MM.1S (cell line): ENCODE data around the gene GPR142.

ENCODE experiments used
- DNase-seq: peaks from one replicate; pipeline ENCODE4 v3.0.0-alpha.2; 2015
- H2AFZ ChIP-seq: fragments of 300-600 bp; sonication (generic); 2 replicates; pipeline ENCODE4 v1.6.0; 2016; ENCODE audit warnings: antibody characterized with exemption, low read length
- H3F3A ChIP-seq: fragments of 300-600 bp; sonication (generic); 2 replicates; pipeline ENCODE4 v1.6.1; 2016; ENCODE audit warnings: mild to moderate bottlenecking, antibody characterized with exemption, low read length, moderate library complexity, mixed read lengths; ENCODE audit not compliant: insufficient read depth
- H3K27ac ChIP-seq: fragments of 300-600 bp; sonication (generic); 2 replicates; pipeline ENCODE4 v1.5.1; 2016; ENCODE audit warnings: mild to moderate bottlenecking, low read length
- H3K27me3 ChIP-seq: fragments of 300-600 bp; sonication (generic); replicated peaks from 2 replicates; pipeline ENCODE4 v1.6.0; 2016; ENCODE audit warnings: low read length; ENCODE audit not compliant: insufficient read depth
- H3K36me3 ChIP-seq: fragments of 300-600 bp; sonication (generic); replicated peaks from 2 replicates; pipeline ENCODE4 v1.6.1; 2016; ENCODE audit warnings: mild to moderate bottlenecking, low read length, mixed read lengths; ENCODE audit not compliant: insufficient read depth
- H3K4me1 ChIP-seq: fragments of 300-600 bp; sonication (generic); 2 replicates; pipeline ENCODE4 v1.6.1; 2016; ENCODE audit warnings: low read length, mixed read lengths
- H3K4me2 ChIP-seq: fragments of 300-600 bp; sonication (generic); 2 replicates; pipeline ENCODE4 v1.6.0; 2016; ENCODE audit warnings: low read depth, low read length
- H3K4me3 ChIP-seq: fragments of 300-600 bp; sonication (generic); 2 replicates; pipeline ENCODE4 v1.5.1; 2016; ENCODE audit warnings: low read length, mixed read lengths
- H3K79me2 ChIP-seq: fragments of 300-600 bp; sonication (generic); 2 replicates; pipeline ENCODE4 v1.6.1; 2016; ENCODE audit warnings: mixed run types, low read length, mixed read lengths
- H3K9ac ChIP-seq: fragments of 300-600 bp; sonication (generic); 2 replicates; pipeline ENCODE4 v1.6.1; 2016; ENCODE audit warnings: low read length, mixed read lengths
- H3K9me2 ChIP-seq: fragments of 300-600 bp; sonication (generic); replicated peaks from 2 replicates; pipeline ENCODE4 v1.6.1; 2016; ENCODE audit warnings: mild to moderate bottlenecking, low read length, mixed read lengths; ENCODE audit not compliant: insufficient read depth
- H3K9me3 ChIP-seq: fragments of 300-600 bp; sonication (generic); replicated peaks from 2 replicates; pipeline ENCODE4 v1.6.1; 2016; ENCODE audit warnings: mild to moderate bottlenecking, low read length, mixed read lengths; ENCODE audit not compliant: insufficient read depth
- H4K20me1 ChIP-seq: fragments of 300-600 bp; sonication (generic); 2 replicates; pipeline ENCODE4 v1.6.1; 2016; ENCODE audit warnings: mild to moderate bottlenecking, low read length, moderate library complexity, mixed read lengths; ENCODE audit not compliant: insufficient read depth
- EZH2 ChIP-seq: fragments of 300-600 bp; sonication (generic); optimal IDR thresholded peaks from 2 replicates; pipeline ENCODE3; 2017; ENCODE audit warnings: low read depth, mild to moderate bottlenecking, antibody characterized with exemption, low read length, mixed read lengths
- EZH2phosphoT487 ChIP-seq: fragments of 300-600 bp; sonication (generic); IDR thresholded peaks from 2 replicates; pipeline ENCODE4 v1.6.1; 2018; ENCODE audit warnings: antibody characterized with exemption, low read length
- TF ChIP-seq, protein P1 (sequence below): fragments of 300-600 bp; sonication (generic); IDR thresholded peaks from 2 replicates; pipeline ENCODE4 v1.5.1; 2016; ENCODE audit warnings: antibody characterized with exemption, low read length, mixed read lengths

The GPR142 gene

DNA sequence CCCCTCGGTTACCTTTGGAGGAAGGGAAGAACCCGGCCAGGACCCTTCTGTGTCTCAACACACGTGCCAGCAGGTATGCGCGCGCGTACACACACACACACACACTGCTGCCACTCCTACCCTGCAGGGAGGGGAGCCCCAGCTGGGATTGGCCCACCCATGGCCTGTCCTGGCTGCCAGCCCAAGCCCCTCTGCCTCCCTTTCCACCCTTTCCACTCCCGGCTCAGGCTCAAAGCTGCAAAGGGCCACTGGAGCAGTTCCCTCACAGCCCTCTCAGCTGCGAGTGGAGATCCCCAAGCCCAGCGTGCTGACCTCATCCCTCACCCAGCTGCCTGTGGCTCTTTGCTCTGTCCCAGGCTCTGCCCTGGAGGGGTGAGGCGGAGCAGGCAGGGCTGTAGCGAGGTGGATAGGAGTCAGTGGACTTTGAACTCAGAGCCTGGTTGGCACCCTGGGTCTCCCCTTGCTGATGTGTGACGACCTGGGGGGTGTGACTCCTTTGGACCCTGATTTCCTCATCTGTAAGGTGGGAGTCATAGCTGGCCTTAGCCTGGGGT, 26.8 kb upstream of the GPR142 start:
- Histone ChIP-seq H4K20me1 (no peaks in the 10 kb centered on the region), H3K36me3 (no peaks in the 10 kb centered on the region), H3K4me3 (no peak overlapping the region), H3K9ac (no peak overlapping the region), H3K79me2 (no peaks in the 10 kb centered on the region), H3K4me1 (no peaks in the 10 kb centered on the region), H3K9me2 (no peaks in the 10 kb centered on the region), H3K27me3 (peaks cover 74% of the 10 kb centered on the region), H3F3A (no peaks in the 10 kb centered on the region), H2AFZ (no peak overlapping the region), H3K9me3 (no peaks in the 10 kb centered on the region), H3K4me2 (no peak overlapping the region), H3K27ac (no peak overlapping the region)
- no peak for TF ChIP-seq EZH2
- no peak for TF ChIP-seq EZH2phosphoT487
- TF ChIP-seq, protein P1, sequence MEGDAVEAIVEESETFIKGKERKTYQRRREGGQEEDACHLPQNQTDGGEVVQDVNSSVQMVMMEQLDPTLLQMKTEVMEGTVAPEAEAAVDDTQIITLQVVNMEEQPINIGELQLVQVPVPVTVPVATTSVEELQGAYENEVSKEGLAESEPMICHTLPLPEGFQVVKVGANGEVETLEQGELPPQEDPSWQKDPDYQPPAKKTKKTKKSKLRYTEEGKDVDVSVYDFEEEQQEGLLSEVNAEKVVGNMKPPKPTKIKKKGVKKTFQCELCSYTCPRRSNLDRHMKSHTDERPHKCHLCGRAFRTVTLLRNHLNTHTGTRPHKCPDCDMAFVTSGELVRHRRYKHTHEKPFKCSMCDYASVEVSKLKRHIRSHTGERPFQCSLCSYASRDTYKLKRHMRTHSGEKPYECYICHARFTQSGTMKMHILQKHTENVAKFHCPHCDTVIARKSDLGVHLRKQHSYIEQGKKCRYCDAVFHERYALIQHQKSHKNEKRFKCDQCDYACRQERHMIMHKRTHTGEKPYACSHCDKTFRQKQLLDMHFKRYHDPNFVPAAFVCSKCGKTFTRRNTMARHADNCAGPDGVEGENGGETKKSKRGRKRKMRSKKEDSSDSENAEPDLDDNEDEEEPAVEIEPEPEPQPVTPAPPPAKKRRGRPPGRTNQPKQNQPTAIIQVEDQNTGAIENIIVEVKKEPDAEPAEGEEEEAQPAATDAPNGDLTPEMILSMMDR: no peak
- no peak for DNase-seq

DNA sequence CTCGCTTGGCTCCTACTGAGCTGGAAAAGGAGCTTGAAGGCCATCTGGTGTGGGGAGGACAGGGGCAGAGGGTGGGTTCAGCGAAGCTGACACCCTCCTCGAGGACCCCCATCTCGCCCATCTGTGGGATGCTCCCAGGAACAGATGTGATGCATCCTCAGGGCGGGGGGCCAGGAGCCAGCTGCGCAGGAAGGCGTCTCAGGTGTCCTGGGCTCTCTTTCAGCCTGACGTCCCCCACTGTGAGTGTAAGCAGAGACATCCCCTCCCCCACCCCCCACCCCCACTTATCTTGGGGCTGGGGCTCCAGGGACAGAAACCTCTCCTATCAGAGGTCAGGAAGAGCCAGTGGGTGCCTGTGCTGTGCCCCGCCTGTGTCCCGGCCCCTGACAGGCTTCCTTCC, 25.1 kb upstream of the GPR142 start:
- Histone ChIP-seq H3K9me2 (no peaks in the 10 kb centered on the region), H3K9ac (no peak overlapping the region), H3F3A (no peaks in the 10 kb centered on the region), H3K36me3 (no peaks in the 10 kb centered on the region), H4K20me1 (no peaks in the 10 kb centered on the region), H3K27me3 (peaks cover 89% of the 10 kb centered on the region), H3K79me2 (no peaks in the 10 kb centered on the region), H2AFZ (no peak overlapping the region), H3K27ac (no peak overlapping the region), H3K4me2 (no peak overlapping the region), H3K9me3 (no peaks in the 10 kb centered on the region), H3K4me1 (no peaks in the 10 kb centered on the region), H3K4me3 (no peak overlapping the region)
- TF ChIP-seq EZH2phosphoT487 (no peak), EZH2 (no peak)
- TF ChIP-seq, protein P1: no peak
- DNase-seq: no peak

DNA sequence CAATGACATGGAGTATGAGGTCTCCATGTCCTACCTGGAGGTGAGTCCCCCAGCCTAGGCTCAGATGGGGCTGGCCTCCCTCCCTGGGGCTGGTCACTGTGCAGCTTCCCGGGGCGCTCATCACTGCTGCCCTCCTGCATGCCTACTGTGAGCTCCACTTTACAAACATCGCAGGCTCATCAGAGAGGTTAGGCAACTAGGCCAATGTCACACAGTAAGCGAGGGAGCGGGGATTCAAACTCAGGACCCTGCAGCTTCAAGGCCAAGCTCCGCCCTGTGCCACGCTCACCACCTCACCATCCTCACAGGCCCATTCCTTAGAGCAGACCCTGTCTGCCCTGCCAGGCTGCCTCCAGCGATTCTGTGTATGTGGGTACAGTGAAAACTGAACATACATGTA, 24.2 kb upstream of the GPR142 start:
- H3K27ac ChIP-seq: no peak overlapping the region
- no peak for DNase-seq
- H3K27me3 ChIP-seq: peaks cover 89% of the 10 kb centered on the region
- H3K9me2 ChIP-seq: no peaks in the 10 kb centered on the region
- no peak overlapping the region for H2AFZ ChIP-seq
- no peak for TF ChIP-seq EZH2
- TF ChIP-seq EZH2phosphoT487: no peak
- TF ChIP-seq, protein P1: no peak
- no peaks in the 10 kb centered on the region for H3K36me3 ChIP-seq
- no peaks in the 10 kb centered on the region for H3K4me1 ChIP-seq
- H3K4me3 ChIP-seq: no peak overlapping the region
- H3K9me3 ChIP-seq: no peaks in the 10 kb centered on the region
- H3K4me2 ChIP-seq: no peak overlapping the region
- H3K9ac ChIP-seq: no peak overlapping the region
- no peaks in the 10 kb centered on the region for H4K20me1 ChIP-seq
- H3F3A ChIP-seq: no peaks in the 10 kb centered on the region
- H3K79me2 ChIP-seq: no peaks in the 10 kb centered on the region
